GM18951 (cell line): ENCODE measurements around the gene C15orf39.
"Not testable (repeated sequence)": the region's sequence is repeated elsewhere in the genome, so short reads cannot be mapped to it uniquely, and the experiment has no call there.

Experiments used
- POLR2A ChIP-seq: IDR thresholded peaks from 4 replicates; pipeline ENCODE4 v1.6.1; 2011; ENCODE audit warnings: mild to moderate bottlenecking; ENCODE audit not compliant: insufficient read length, insufficient read depth; ENCODE audit errors: extremely low read depth
- in situ Hi-C: fragments of 300-500 bp; cut with MboI; formaldehyde crosslinking; loops from one replicate; pipeline ENCODE4 v1.12.0; 2022; ENCODE audit warnings: low sequenced_read_pairs, mixed read lengths, inconsistent platforms; ENCODE audit not compliant: unreplicated experiment

Gene C15orf39

DNA sequence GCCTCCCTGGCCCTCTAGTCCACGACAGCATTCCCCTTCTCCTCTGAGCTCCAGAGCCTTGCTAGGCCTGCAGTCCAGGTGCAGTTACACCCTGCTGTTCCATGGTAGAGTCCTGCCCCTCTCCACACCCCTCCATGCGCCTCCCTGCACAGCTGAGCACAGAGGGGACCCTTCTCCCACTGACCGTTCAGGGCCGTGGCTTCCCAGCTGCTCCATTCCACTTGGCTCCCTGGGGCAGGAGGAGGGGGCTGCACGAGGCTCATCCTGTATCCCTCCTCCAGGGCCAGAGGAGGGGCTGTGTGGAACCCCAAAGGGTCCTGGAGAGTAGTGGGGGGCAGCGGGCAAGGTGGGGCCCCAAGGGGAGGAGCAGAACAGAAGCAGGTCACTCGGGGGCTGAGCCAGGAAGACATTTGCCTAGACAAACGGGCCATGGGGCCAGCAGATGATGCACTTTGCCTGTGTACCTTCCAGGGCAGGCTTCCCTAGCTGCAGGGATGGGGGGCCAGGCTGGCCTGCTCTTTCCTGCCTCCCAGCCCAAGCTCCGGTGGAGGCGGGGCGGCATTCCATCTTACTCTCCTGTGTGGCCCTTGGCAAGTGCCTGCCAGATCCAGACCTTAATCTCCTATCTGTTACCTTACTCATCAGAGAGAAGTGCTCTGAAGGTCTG, 35.8 kb downstream of the C15orf39 start:
- in situ Hi-C loops, result no loop called here
- TF ChIP-seq POLR2A, result no peak

DNA sequence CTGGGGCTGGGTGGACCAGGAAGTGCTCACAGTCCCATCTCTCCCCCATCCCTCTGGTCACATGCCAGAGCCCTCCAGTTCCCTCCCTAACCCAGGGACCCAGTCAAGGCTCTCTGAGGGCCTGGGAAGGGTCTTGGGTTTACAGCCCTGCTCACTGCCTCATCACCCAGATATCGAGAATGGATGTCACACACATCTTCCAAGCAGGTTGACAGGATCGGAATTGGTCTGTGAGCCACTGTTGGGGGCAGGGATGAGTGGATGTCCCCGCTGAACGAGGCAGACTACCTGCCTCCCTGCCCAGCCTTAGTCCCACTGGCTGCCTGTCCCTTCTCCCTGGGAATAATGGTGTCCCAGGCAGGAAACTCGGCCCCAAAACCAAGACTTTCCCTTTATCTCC, 36.5 kb downstream of the C15orf39 start:
- no peak for TF ChIP-seq POLR2A
- in situ Hi-C loops, result no loop called here

DNA sequence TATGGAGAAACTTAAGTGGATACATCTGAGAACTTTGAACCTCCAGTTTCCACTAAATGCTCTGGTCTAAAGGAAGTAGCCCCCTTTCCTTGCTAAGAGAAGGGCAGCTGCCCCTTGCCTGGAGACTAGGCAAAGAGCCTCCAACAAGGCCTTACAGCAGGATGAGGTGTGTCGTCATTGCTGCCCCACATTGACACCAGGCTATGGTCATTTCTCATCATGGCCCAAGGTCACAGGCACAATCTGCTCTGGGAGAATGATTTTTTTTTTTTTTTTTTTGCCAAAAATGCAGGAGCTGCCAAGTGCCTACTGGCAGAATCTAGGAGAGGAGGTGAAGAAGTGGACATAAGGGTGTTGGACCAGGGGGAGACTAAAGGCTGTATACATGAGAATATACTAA, 44.1 kb downstream of the C15orf39 start:
- in situ Hi-C loops, result loop anchor here (10.0 kb wide), 1 partner anchor 59 kb away; no protein-coding TSS in a partner anchor

DNA sequence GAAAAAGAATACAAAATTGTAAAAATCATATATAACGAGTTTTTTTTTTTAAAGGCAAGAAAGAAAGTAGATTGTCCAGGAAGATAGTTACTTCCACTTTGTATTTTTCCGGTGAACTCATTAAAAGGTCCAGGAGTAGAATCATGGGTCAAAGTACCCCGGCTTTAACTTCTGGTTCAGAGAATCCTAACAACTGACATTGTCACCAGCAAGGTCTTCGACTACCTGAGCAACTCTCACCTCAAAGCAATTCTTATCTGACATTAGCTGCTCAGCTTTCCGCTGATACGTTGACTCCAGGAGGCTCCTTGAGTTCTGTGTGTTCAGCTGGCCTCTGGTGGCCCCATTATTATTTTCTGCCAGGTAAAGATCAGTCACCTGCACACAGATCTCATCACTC, 47.3 kb downstream of the C15orf39 start:
- in situ Hi-C loops, result loop anchor here (10.0 kb wide), 1 partner anchor 56 kb away; no protein-coding TSS in a partner anchor

DNA sequence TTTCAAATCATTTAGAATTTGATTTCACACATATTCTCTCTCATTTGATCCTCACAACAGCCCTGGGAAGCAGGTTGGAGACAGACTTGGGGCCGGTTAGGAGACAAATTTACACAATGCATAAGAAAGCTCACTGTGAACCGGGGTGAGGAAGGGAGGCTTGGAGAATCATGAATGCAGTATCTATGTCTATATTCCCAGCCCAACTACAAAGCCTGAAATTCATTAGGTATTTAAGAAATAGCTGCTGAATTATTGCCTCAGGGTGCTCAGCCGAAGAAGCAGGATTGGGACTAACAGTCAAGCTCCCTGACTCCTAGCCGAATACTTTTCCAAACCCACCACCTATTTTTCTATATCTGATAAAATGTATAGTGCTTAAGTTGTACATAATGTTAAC, 48.0 kb downstream of the C15orf39 start:
- in situ Hi-C loops, result loop anchor here (10.0 kb wide), 1 partner anchor 55 kb away; no protein-coding TSS in a partner anchor

DNA sequence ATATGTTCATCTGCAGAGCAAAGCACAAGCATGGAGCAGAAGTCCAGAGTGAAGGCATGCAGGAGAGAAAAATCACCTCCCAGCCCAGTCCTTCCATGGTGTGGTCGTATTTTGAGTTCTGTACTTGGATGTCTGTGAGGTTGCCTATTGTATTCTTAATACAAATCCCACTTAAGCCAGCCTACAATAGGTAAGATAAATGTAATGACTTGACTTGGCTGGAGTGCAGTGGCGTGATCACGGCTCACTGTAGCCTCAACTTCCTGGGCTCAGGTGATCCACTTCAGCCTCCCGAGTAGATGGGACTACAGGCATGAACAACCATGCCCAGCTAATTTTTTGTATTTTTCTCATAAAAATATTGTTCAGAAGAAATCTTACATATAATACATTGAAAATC, 49.7 kb downstream of the C15orf39 start:
- in situ Hi-C loops, result not testable (repeated sequence)

More for the DNA sequence above, 48.0 kb downstream of the C15orf39 start:
- no peak for TF ChIP-seq POLR2A

DNA sequence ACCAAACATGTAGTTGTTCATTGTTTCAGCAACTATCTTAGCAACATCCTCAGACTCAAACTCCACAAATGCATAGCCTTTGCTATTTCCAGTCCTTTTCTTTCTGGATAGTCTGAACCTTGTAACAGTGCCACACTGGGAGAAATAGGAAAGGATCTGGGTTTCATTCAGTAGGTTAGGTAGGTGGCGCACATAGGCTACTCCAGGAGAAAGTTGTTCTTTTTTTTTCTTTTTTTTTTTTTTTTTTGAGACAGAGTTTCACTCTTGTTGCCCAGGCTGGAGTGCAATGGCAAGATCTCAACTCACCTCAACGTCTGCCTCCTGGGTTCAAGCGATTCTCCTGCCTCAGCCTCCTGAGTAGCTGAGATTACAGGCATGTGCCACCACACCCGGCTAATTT, 50.6 kb downstream of the C15orf39 start:
- in situ Hi-C loops, result not testable (repeated sequence)

DNA sequence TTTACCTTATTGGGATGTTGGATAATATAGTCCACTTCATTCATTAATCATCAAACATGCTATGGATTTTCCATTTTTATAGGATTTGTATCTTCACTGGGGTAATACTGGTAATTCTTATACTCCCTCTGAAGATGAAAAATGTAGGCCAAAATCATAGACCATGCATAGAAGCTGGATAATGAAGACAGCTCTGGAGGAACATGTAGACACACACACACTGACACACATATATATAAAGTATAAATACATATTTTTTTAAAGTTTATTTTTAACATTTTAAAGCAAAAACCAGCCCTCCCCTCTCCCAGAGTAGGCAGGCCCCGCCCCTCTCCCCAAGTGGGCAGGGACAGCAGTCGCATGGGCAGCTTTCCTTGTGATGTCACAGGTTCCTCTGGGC, 56.4 kb downstream of the C15orf39 start, which contains the start of gene GOLGA6C:
TSS of gene GOLGA6C (plus strand) at position 301 of the 400 bp plus-strand sequence. CDS start 265 bp downstream, outside the sequence.
- in situ Hi-C loops, result not testable (repeated sequence)

DNA sequence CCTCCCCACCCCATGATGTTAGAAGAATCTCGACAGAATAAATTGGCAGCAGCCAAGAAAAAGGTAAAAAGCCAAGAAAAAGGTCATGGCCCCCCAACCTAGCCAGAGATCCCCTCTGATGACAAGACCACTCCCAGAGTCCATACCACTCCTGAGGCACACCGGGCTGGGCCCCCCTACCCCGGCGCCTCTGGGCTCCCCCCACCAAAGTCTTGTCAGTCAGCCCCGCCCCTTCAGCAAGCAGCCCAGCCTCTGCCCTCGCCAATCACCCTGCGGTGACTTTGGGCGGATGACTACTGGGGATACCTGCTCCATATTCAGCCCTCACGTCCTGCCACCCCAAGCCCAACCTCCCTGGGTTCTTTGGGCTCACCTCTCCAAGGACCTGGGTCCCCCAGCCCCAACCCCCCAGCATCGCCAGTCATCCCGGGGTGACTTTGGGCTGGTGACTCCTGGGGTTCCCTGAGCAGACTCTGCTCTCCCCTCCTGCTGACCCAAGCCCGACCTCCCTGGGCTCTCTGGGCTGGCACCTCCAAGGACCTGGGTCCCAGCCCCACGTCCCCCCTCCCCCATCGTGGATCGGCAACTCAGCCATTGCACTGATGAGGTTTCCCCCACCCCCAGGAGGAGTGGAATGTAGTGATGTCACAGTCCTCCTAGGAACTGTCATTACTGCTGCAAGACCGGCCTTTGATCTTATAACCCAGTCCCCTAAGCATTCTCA, 57.1 kb downstream of the C15orf39 start:
- in situ Hi-C loops, result not testable (repeated sequence)

DNA sequence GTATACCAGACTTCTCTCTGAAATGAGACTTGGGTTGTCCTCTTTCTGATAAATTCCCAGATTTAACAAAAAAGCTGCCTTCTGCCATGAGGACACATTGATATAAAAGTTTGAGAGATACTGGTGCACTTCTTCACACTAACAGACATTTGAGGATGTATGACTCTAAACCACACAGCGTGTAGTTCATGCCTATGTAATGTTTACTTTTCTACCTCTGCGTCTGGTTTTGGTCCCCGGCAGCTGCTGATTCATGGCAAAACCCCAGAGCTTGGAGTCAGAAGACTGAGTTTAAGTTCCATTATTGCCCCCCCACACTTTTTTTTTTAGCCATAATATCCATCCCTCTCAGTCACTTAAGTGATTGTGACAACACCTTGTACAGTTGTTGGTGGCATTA, 58.2 kb downstream of the C15orf39 start:
- in situ Hi-C loops, result not testable (repeated sequence)
